Measurements from ENCODE around the gene CAB39.

- TF ChIP-seq CTCF (IDR thresholded peaks at IDR 0.05) (no peak), POLR2A (IDR thresholded peaks at IDR 0.05) (no peak), POLR2AphosphoS5 (IDR thresholded peaks at IDR 0.05) (no peak)
These were observed 152.7 kb downstream of the CAB39 start for GRCh38 chr2:230865307-230865765.
